ENCODE measurements around the gene CPT1B. TPM values are rescaled to one million over a fixed set of nuclear protein-coding genes. Genes with fewer than 3 reads are reported as not detected.

Gene CPT1B
- total RNA-seq, 6 donors from 2014 or later = 7.3 to 54.5 (median 19.4) TPM

GRCh38 chr22:50576070-50576469 is 2.2 kb downstream of the CPT1B start:
- no peak overlapping the region for H3K27ac ChIP-seq
- H3K9me3 ChIP-seq = no peaks in the 10 kb centered on the region
- no peak for TF ChIP-seq EP300 (IDR thresholded peaks at IDR 0.05)
- peak in 1 of 6 experiments; percentile 14 for TF ChIP-seq CTCF (IDR thresholded peaks at IDR 0.05)
- no peak for TF ChIP-seq POLR2A (IDR thresholded peaks at IDR 0.05)
- TF ChIP-seq POLR2AphosphoS5 (IDR thresholded peaks at IDR 0.05) = no peak
- no peak for ATAC-seq (ENCODE audit: low FRiP score in 2 of 2)
- DNase-seq = no peak
- H3K36me3 ChIP-seq = peaks cover 0 to 21% (median 13%) of the 10 kb centered on the region in 4 donors
- no peak overlapping the region for H3K4me3 ChIP-seq
- peaks cover 8 to 19% (median 11%) of the 10 kb centered on the region in 4 donors for H3K4me1 ChIP-seq
- H3K27me3 ChIP-seq = no peaks in the 10 kb centered on the region
- WGBS, 2 donors = 69 to 86% methylated on average over 5 of the region's 5 CpGs

- no peak overlapping the region for H3K27ac ChIP-seq
- no peak overlapping the region for H3K4me3 ChIP-seq
- H3K9me3 ChIP-seq = no peaks in the 10 kb centered on the region
- H3K27me3 ChIP-seq = no peaks in the 10 kb centered on the region
- WGBS, 2 donors = 91 to 92% methylated on average over 8 of the region's 8 CpGs
- DNase-seq (no peak), ATAC-seq (ENCODE audit: low FRiP score in 2 of 2) (no peak)
- peaks cover 0 to 25% (median 14%) of the 10 kb centered on the region in 4 donors for H3K36me3 ChIP-seq
- TF ChIP-seq POLR2A (IDR thresholded peaks at IDR 0.05) = no peak
- no peak for TF ChIP-seq CTCF (IDR thresholded peaks at IDR 0.05)
- TF ChIP-seq EP300 (IDR thresholded peaks at IDR 0.05) = no peak
- no peak for TF ChIP-seq POLR2AphosphoS5 (IDR thresholded peaks at IDR 0.05)
- peaks cover 8 to 15% (median 11%) of the 10 kb centered on the region in 4 donors for H3K4me1 ChIP-seq
These were observed 2.7 kb downstream of the CPT1B start for GRCh38 chr22:50575426-50575941.

GRCh38 chr22:50574383-50574755 is 3.9 kb downstream of the CPT1B start:
- DNase-seq (no peak), ATAC-seq (ENCODE audit: low FRiP score in 2 of 2) (no peak)
- no peaks in the 10 kb centered on the region for H3K27me3 ChIP-seq
- TF ChIP-seq EP300 (IDR thresholded peaks at IDR 0.05) (no peak), CTCF (IDR thresholded peaks at IDR 0.05) (no peak), POLR2A (IDR thresholded peaks at IDR 0.05) (no peak), POLR2AphosphoS5 (IDR thresholded peaks at IDR 0.05) (no peak)
- 93 to 94% methylated on average over 7 to 11 of the region's 11 CpGs for WGBS, 2 donors
- no peak overlapping the region for H3K4me3 ChIP-seq
- peaks cover 0 to 32% (median 14%) of the 10 kb centered on the region in 4 donors for H3K36me3 ChIP-seq
- no peak overlapping the region for H3K27ac ChIP-seq
- peaks cover 8 to 15% (median 11%) of the 10 kb centered on the region in 4 donors for H3K4me1 ChIP-seq
- no peaks in the 10 kb centered on the region for H3K9me3 ChIP-seq

- Histone ChIP-seq H3K27me3 (no peaks in the 10 kb centered on the region), H3K27ac (no peak overlapping the region), H3K9me3 (no peaks in the 10 kb centered on the region), H3K4me1 (peaks cover 8 to 14% (median 9%) of the 10 kb centered on the region in 4 donors), H3K4me3 (no peak overlapping the region), H3K36me3 (peaks cover 4 to 32% (median 12%) of the 10 kb centered on the region in 4 donors)
- WGBS, 2 donors = 93 to 97% methylated on average over 11 to 26 of the region's 26 CpGs
- TF ChIP-seq EP300 (IDR thresholded peaks at IDR 0.05) (no peak), POLR2A (IDR thresholded peaks at IDR 0.05) (no peak), CTCF (IDR thresholded peaks at IDR 0.05) (no peak), POLR2AphosphoS5 (IDR thresholded peaks at IDR 0.05) (no peak)
- peak in 1 of 2 donors; percentile 65 for DNase-seq
- no peak for ATAC-seq (ENCODE audit: low FRiP score in 2 of 2)
These were observed 4.5 kb downstream of the CPT1B start for GRCh38 chr22:50573491-50574382.
